PFSK-1 (cell line): ENCODE data around the gene SLC19A1.

ENCODE experiments used
- FOXP2 ChIP-seq: optimal IDR thresholded peaks from 2 replicates; pipeline ENCODE3; 2011; ENCODE audit warnings: borderline replicate concordance, control low read depth, inconsistent platforms; ENCODE audit not compliant: insufficient read depth; ENCODE audit errors: extremely low read length, extremely low read depth
- POLR2AphosphoS5 ChIP-seq: IDR thresholded peaks from 2 replicates; pipeline ENCODE4 v1.6.1; 2012; ENCODE audit warnings: low read depth, mild to moderate bottlenecking, control low read depth, low read length, moderate library complexity
- REST ChIP-seq, 2 experiments: IDR thresholded peaks; 2 replicates each; pipeline versions ENCODE4 v1.6.1 to v1.8.0; 2011 to 2012; ENCODE audit warnings: low read depth in 2 of 2, low read length in 2 of 2, control low read depth in 1 of 2, inconsistent platforms in 1 of 2, mild to moderate bottlenecking in 1 of 2, moderate library complexity in 1 of 2; ENCODE audit not compliant: insufficient read depth in 1 of 2
- SIN3A ChIP-seq: IDR thresholded peaks from 2 replicates; pipeline ENCODE4 v1.6.1; 2012; ENCODE audit warnings: mild to moderate bottlenecking, low read length, moderate library complexity, borderline replicate concordance; ENCODE audit not compliant: insufficient read depth
- TAF1 ChIP-seq: IDR thresholded peaks from 2 replicates; pipeline ENCODE4 v1.6.1; 2012; ENCODE audit warnings: low read length, control low read depth, borderline replicate concordance; ENCODE audit not compliant: insufficient read depth

Gene SLC19A1

GRCh38 chr21:45519182-45519581 lies 23.1 kb downstream of the SLC19A1 start:
- TF ChIP-seq REST (IDR thresholded peaks at IDR 0.05; ENCODE audit: insufficient read depth in 1 of 2, low read depth in 2 of 2, low read length in 2 of 2) (no peak), FOXP2 (no peak), SIN3A (no peak), POLR2AphosphoS5 (no peak), TAF1 (no peak)

GRCh38 chr21:45518742-45519141 lies 23.5 kb downstream of the SLC19A1 start:
- TF ChIP-seq TAF1, result no peak
- no peak for TF ChIP-seq POLR2AphosphoS5
- TF ChIP-seq REST (IDR thresholded peaks at IDR 0.05; ENCODE audit: insufficient read depth in 1 of 2, low read depth in 2 of 2, low read length in 2 of 2), result no peak
- no peak for TF ChIP-seq FOXP2
- TF ChIP-seq SIN3A, result no peak

GRCh38 chr21:45517249-45518065 lies 24.8 kb downstream of the SLC19A1 start:
- no peak for TF ChIP-seq SIN3A
- TF ChIP-seq FOXP2, result no peak
- no peak for TF ChIP-seq POLR2AphosphoS5
- TF ChIP-seq TAF1, result no peak
- no peak for TF ChIP-seq REST (IDR thresholded peaks at IDR 0.05; ENCODE audit: insufficient read depth in 1 of 2, low read depth in 2 of 2, low read length in 2 of 2)

GRCh38 chr21:45516671-45517151 lies 25.5 kb downstream of the SLC19A1 start:
- TF ChIP-seq REST (IDR thresholded peaks at IDR 0.05; ENCODE audit: insufficient read depth in 1 of 2, low read depth in 2 of 2, low read length in 2 of 2) (no peak), FOXP2 (no peak), SIN3A (no peak), TAF1 (no peak), POLR2AphosphoS5 (no peak)
